ENCODE data around the gene NPTN. TPM values are rescaled to one million over a fixed set of nuclear protein-coding genes. Genes with fewer than 3 reads are reported as not detected.

Gene NPTN
- total and polyA plus RNA-seq, 2 experiments from 2014 or later: 56.3 to 113 TPM

DNA sequence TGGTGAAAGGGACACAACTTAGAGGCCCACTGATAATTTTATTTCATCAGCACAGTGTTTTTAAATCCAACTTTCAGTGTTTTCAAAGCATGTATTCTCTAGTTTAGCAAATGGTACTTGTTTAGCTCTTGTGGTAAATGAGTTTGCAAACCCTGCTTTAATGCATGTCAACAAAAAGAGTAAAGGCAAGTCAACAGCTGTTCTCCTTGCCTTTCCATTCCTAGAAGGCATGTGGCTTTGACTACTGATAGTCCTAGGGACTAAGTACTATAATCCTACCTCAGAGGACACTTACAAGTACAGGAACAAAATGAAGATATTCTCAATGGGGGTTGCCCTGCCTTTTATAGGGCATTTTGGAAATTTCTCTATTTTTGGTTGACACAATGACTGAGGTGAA is 13.1 kb downstream of the NPTN start:
- H3K4me1 ChIP-seq (ENCODE audit: insufficient read depth): peaks cover 71% of the 10 kb centered on the region
- no peak overlapping the region for H2AFZ ChIP-seq
- peaks cover 2% of the 10 kb centered on the region for H3K27me3 Mint-ChIP-seq (ENCODE audit: insufficient read depth, low read depth, poor library complexity)
- no peaks in the 10 kb centered on the region for H3K9me2 ChIP-seq (ENCODE audit: insufficient read depth)
- H3K79me2 ChIP-seq (replicated peaks; ENCODE audit: insufficient read depth): peaks cover 99% of the 10 kb centered on the region
- no peaks in the 10 kb centered on the region for H3K36me3 ChIP-seq (ENCODE audit: insufficient read depth)
- H3F3A ChIP-seq (replicated peaks; ENCODE audit: low read depth): no peaks in the 10 kb centered on the region
- H4K20me1 ChIP-seq (replicated peaks; ENCODE audit: insufficient read depth): peaks cover 19% of the 10 kb centered on the region
- no peak for DNase-seq (ENCODE audit: low spot score)
- H3K27me3 ChIP-seq (ENCODE audit: insufficient read depth): no peaks in the 10 kb centered on the region
- H3K27ac ChIP-seq (ENCODE audit: low read depth): no peak overlapping the region
- H3K9me3 Mint-ChIP-seq: no peaks in the 10 kb centered on the region
- H3K4me3 ChIP-seq: no peak overlapping the region
- no peak overlapping the region for H3K27ac Mint-ChIP-seq
- no peaks in the 10 kb centered on the region for H3K36me3 Mint-ChIP-seq (ENCODE audit: low read depth)
- 0 out of 2 replicates have a peak overlapping the region, but pooled peaks have one; percentile 14 for H3K4me2 ChIP-seq
- no peak overlapping the region for H3K4me3 Mint-ChIP-seq
- no peak for TF ChIP-seq EZH2 (IDR thresholded peaks at IDR 0.05; ENCODE audit: low read depth, unreplicated experiment)
- no peak for TF ChIP-seq ZNF331 (CRISPR knock-in tag; IDR thresholded peaks at IDR 0.05; ENCODE audit: low read depth)
- TF ChIP-seq EZH2phosphoT487 (IDR thresholded peaks at IDR 0.05; ENCODE audit: unreplicated experiment): no peak
- no peak for TF ChIP-seq NANOG (IDR thresholded peaks at IDR 0.05; ENCODE audit: borderline replicate concordance)
- TF ChIP-seq, protein P1, sequence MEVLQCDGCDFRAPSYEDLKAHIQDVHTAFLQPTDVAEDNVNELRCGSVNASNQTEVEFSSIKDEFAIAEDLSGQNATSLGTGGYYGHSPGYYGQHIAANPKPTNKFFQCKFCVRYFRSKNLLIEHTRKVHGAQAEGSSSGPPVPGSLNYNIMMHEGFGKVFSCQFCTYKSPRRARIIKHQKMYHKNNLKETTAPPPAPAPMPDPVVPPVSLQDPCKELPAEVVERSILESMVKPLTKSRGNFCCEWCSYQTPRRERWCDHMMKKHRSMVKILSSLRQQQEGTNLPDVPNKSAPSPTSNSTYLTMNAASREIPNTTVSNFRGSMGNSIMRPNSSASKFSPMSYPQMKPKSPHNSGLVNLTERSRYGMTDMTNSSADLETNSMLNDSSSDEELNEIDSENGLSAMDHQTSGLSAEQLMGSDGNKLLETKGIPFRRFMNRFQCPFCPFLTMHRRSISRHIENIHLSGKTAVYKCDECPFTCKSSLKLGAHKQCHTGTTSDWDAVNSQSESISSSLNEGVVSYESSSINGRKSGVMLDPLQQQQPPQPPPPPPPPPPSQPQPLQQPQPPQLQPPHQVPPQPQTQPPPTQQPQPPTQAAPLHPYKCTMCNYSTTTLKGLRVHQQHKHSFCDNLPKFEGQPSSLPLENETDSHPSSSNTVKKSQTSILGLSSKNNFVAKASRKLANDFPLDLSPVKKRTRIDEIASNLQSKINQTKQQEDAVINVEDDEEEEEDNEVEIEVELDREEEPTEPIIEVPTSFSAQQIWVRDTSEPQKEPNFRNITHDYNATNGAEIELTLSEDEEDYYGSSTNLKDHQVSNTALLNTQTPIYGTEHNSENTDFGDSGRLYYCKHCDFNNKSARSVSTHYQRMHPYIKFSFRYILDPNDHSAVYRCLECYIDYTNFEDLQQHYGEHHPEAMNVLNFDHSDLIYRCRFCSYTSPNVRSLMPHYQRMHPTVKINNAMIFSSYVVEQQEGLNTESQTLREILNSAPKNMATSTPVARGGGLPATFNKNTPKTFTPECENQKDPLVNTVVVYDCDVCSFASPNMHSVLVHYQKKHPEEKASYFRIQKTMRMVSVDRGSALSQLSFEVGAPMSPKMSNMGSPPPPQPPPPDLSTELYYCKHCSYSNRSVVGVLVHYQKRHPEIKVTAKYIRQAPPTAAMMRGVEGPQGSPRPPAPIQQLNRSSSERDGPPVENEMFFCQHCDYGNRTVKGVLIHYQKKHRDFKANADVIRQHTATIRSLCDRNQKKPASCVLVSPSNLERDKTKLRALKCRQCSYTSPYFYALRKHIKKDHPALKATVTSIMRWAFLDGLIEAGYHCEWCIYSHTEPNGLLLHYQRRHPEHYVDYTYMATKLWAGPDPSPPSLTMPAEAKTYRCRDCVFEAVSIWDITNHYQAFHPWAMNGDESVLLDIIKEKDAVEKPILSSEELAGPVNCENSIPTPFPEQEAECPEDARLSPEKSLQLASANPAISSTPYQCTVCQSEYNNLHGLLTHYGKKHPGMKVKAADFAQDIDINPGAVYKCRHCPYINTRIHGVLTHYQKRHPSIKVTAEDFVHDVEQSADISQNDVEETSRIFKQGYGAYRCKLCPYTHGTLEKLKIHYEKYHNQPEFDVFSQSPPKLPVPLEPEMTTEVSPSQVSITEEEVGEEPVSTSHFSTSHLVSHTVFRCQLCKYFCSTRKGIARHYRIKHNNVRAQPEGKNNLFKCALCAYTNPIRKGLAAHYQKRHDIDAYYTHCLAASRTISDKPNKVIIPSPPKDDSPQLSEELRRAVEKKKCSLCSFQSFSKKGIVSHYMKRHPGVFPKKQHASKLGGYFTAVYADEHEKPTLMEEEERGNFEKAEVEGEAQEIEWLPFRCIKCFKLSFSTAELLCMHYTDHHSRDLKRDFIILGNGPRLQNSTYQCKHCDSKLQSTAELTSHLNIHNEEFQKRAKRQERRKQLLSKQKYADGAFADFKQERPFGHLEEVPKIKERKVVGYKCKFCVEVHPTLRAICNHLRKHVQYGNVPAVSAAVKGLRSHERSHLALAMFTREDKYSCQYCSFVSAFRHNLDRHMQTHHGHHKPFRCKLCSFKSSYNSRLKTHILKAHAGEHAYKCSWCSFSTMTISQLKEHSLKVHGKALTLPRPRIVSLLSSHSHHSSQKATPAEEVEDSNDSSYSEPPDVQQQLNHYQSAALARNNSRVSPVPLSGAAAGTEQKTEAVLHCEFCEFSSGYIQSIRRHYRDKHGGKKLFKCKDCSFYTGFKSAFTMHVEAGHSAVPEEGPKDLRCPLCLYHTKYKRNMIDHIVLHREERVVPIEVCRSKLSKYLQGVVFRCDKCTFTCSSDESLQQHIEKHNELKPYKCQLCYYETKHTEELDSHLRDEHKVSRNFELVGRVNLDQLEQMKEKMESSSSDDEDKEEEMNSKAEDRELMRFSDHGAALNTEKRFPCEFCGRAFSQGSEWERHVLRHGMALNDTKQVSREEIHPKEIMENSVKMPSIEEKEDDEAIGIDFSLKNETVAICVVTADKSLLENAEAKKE (CRISPR knock-in tag; IDR thresholded peaks at IDR 0.05): no peak
- TF ChIP-seq ETS1 (IDR thresholded peaks at IDR 0.05): no peak
- TF ChIP-seq POLR2AphosphoS5 (IDR thresholded peaks at IDR 0.05; ENCODE audit: low read depth): no peak
- TF ChIP-seq CTCF (conservative IDR thresholded peaks at IDR 0.05; ENCODE audit: low read depth in 2 of 2): no peak
- no peak for TF ChIP-seq CREB1 (CRISPR knock-in tag; IDR thresholded peaks at IDR 0.05; ENCODE audit: low read depth)
- TF ChIP-seq JUNB (IDR thresholded peaks at IDR 0.05; ENCODE audit: unreplicated experiment): no peak
- TF ChIP-seq STAT1 (IDR thresholded peaks at IDR 0.05; ENCODE audit: unreplicated experiment): no peak
- no peak for TF ChIP-seq REST (IDR thresholded peaks at IDR 0.05; ENCODE audit: unreplicated experiment)
- TF ChIP-seq ZNF114 (CRISPR knock-in tag; IDR thresholded peaks at IDR 0.05): no peak
- ATAC-seq: no peak
- peaks cover 77% of the 10 kb centered on the region for H3K4me1 Mint-ChIP-seq

Data from GM23338 (cell line).